ENCODE results near the gene CDC42BPB. TPM values are rescaled to one million over a fixed set of nuclear protein-coding genes. Genes with fewer than 3 reads are reported as not detected.

The CDC42BPB gene
- total RNA-seq, 1 donor, result 118 TPM

GRCh38 chr14:103091883-103092222, 34.5 kb upstream of the CDC42BPB start:
- Histone ChIP-seq H3K9me3 (ENCODE audit: low read depth, low read length) (no peaks in the 10 kb centered on the region), H4K20me1 (ENCODE audit: insufficient read depth, low read length) (no peaks in the 10 kb centered on the region), H3K4me2 (ENCODE audit: insufficient read depth, low read length) (peak overlapping the region; percentile 74)

GRCh38 chr14:103091041-103091882, 33.9 kb upstream of the CDC42BPB start:
- Histone ChIP-seq H4K20me1 (ENCODE audit: insufficient read depth, low read length) (no peaks in the 10 kb centered on the region), H2AFZ (ENCODE audit: low read length) (peak overlapping the region; percentile 81), H3K27ac (ENCODE audit: low read depth, low read length) (no peak overlapping the region), H3K27me3 (ENCODE audit: insufficient read depth, low read length) (no peaks in the 10 kb centered on the region), H3K9me3 (ENCODE audit: low read depth, low read length) (no peaks in the 10 kb centered on the region), H3K36me3 (ENCODE audit: insufficient read depth, low read length) (no peaks in the 10 kb centered on the region), H3K79me2 (ENCODE audit: insufficient read depth, low read length) (no peaks in the 10 kb centered on the region), H3K4me1 (ENCODE audit: insufficient read depth, low read length) (no peaks in the 10 kb centered on the region), H3K4me3 (ENCODE audit: insufficient read depth, low read length) (peak overlapping the region; percentile 65), H3K4me2 (ENCODE audit: insufficient read depth, low read length) (peak overlapping the region; percentile 74)
- peak; percentile 12 for TF ChIP-seq CTCF (IDR thresholded peaks at IDR 0.05; ENCODE audit: extremely low read depth, low read depth, low read length)
- peak; percentile 97 for DNase-seq (ENCODE audit: insufficient read length, low spot score, missing footprints)

More at GRCh38 chr14:103091883-103092222, 34.5 kb upstream of the CDC42BPB start:
- H3K27me3 ChIP-seq (ENCODE audit: insufficient read depth, low read length), result no peaks in the 10 kb centered on the region
- no peaks in the 10 kb centered on the region for H3K79me2 ChIP-seq (ENCODE audit: insufficient read depth, low read length)
- no peak overlapping the region for H3K27ac ChIP-seq (ENCODE audit: low read depth, low read length)
- DNase-seq (ENCODE audit: insufficient read length, low spot score, missing footprints), result no peak
- H3K4me3 ChIP-seq (ENCODE audit: insufficient read depth, low read length), result peak overlapping the region; percentile 65
- no peaks in the 10 kb centered on the region for H3K36me3 ChIP-seq (ENCODE audit: insufficient read depth, low read length)
- H3K4me1 ChIP-seq (ENCODE audit: insufficient read depth, low read length), result no peaks in the 10 kb centered on the region
- peak overlapping the region; percentile 81 for H2AFZ ChIP-seq (ENCODE audit: low read length)
- no peak for TF ChIP-seq CTCF (IDR thresholded peaks at IDR 0.05; ENCODE audit: extremely low read depth, low read depth, low read length)

GRCh38 chr14:103090481-103091020, 33.2 kb upstream of the CDC42BPB start:
- Histone ChIP-seq H2AFZ (ENCODE audit: low read length) (no peak overlapping the region), H3K4me3 (ENCODE audit: insufficient read depth, low read length) (peak overlapping the region; percentile 65), H3K79me2 (ENCODE audit: insufficient read depth, low read length) (no peaks in the 10 kb centered on the region), H3K4me1 (ENCODE audit: insufficient read depth, low read length) (no peaks in the 10 kb centered on the region), H3K9me3 (ENCODE audit: low read depth, low read length) (no peaks in the 10 kb centered on the region), H3K4me2 (ENCODE audit: insufficient read depth, low read length) (peak overlapping the region; percentile 74), H3K27me3 (ENCODE audit: insufficient read depth, low read length) (no peaks in the 10 kb centered on the region), H4K20me1 (ENCODE audit: insufficient read depth, low read length) (no peaks in the 10 kb centered on the region), H3K27ac (ENCODE audit: low read depth, low read length) (no peak overlapping the region), H3K36me3 (ENCODE audit: insufficient read depth, low read length) (no peaks in the 10 kb centered on the region)
- no peak for TF ChIP-seq CTCF (IDR thresholded peaks at IDR 0.05; ENCODE audit: extremely low read depth, low read depth, low read length)
- DNase-seq (ENCODE audit: insufficient read length, low spot score, missing footprints), result no peak
